ENCODE results near the gene SSBP3.

SSBP3 gene

DNA sequence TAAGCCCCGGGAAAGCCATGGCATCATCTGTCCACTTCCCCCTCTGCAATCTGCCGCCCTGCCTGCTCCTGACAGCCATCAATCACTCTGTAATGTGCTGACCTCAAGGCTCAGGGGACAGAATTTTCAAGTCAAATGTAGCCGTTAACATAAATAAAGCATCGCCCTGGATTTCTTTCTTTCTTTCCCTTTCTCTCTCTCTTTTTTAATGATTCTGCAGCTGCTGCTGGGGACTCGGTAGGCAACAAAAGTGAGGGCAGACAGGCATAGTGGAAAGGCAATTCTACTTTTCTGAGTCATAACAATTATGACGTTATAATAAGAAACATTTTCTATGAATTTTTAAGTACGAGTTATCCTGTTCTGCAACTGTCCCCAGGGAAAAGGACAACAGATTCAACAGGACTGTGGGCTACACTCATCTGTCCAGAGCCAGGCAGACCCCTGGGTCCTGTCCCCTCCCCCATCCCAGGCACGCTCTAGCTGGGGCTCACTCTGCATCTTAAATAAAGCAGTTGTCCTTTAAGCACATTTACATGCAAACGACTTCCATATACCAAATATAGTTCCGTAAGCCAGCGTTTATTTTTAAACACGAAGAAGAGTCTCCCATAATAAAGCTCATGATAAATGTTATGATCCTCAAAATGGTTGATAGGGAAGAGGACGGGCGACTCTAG is 78.7 kb downstream of the SSBP3 start:
- DNase-seq: no peak

DNA sequence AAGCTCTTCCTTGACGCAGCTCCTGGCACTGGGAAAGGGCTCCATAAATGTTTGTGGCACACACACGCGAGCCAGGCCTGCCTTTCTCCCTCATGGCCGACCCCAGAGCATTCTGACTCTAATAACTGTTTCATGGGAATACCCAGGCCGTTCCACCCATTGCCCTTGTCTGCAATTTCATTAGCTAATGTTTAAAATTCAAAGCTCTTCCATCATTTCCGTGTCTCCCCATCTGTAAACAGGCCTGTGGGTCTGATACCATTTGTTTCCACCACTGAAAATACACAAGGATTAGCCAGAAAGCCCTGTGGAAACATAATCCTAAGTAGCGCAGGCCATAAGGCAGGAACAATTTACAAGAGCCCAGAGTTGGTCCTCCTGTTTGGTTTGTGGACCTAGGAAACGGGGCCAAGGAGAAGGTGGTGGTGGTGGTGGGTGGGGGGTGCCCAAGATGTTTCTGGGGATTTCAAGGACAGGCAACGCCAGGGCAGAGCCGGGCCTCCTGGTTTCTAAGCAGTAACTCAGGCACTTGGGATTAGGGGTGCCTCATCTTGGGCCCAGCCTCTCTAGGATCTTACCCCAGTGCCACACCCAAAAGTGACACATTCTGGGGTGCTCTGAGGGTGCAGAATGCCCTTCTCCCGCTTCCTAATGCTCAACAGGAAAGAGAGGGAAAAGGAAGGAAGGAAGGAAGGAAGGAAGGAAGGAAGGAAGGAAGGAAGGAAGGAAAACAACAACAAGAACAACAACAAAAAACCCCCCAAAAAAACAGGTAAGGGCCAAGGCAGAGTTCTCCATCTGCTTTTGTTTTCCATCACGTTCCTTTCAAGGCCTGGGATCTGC is 79.4 kb downstream of the SSBP3 start:
- no peak for DNase-seq

DNA sequence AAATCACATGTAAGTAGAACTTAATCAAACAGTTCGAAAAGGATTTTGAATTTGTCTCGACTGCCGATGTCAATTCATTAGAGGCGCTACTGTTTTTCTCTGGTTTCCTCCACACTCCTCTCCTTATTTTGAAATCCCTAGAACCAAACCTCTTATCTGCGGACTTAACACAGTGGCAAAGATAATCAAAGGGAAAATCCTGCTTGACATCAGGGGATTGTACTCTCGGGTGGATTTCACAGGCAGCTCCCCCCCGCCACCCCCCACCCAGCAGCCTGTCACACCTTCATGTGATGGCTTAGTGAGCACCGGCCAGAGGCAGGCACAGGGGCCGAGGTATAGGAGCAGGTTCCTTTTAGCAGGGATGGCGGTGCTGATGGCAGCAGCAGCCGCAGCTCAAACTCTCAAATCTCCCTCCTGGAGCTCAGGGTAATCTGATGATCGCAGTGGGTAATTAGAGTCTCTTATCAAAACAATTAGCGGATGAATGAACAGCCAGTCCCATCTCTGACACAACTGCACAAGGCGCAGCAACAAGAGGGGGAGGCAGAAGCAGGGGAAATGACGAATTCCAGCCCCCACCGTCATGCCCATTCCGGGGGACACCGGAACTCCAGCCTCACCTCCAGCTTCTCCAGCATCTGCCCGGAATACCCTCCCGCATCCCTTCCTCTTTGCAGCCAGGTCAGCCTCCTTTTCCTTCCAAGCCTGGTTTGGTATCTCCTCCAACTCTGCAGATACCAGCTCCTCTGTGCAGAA is 80.3 kb downstream of the SSBP3 start:
- DNase-seq: no peak

DNA sequence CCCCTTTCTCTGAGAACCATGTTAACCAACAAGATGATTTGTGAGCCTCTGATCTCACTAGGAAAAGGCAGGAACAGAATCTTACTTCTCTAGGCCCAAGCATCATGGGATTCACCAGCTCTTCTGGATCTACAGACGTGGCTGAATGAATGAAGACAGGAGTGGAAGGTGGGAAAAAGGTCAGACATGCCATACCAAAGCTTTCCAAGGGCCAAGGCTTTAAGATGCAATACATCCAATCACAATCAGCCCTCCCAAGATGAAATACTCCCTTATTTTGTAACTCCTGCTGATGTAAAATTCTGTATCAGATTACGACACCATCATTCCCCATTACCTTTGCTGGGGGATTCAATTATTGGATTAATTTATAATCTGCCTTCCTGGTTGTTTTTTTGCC is 80.9 kb downstream of the SSBP3 start:
- no peak for DNase-seq

DNA sequence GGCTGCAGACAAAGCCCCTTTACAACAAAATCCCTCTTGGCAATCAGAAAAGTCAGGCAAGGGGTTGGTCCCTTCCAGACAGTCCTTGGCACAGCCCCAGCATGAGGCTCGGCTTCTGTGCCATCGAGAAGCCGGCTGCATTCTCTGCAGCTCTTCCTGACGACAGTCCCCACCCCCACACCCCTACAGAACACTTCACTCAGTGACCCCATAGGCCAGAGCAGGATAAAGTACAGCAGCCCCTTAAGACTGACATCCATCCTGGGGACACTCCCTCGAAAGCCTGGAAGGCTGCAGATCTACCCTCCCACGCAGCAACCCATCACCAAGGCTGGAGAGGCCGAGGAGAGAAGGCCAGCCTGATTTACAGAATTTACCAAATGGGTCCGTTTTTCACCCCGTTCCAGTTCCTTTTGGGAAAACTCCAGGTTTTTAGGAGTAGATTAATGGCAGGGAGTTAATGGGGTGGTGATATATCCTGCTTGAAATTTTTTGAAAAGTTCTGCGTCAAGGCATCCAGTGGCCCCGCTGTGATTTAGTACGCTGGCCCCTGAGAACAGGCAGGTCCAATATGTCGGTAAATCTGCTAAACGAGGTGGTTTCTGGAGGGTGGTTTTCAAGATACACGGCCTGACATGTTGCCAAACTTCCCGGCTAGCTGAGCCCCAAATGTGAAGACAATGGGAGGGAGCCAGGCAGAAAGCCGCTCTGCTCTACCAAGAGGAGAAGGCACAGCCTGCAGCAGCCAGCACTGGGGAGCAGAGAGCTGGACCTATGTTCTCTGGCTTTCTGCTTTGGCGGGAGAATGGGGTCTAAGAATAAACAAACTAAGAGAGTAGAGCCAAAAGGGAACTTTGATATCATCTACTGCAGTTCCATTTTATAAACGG is 81.7 kb downstream of the SSBP3 start:
- DNase-seq: no peak

DNA sequence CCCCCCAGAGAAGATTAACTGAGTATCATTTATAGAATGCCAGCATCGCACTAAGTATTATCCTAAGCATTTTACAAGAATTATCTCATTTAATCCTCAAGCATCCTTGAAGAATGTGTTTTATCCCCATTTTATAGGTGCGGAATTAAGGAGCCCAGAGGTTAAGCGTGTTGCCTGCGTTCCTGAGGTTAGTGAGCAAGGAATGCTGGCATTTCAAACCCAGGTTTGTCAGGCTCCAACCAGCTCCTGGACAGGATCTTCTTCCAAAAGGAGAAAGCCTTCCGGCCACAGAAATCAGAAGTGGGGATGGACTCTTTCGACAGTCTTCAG is 82.3 kb downstream of the SSBP3 start:
- no peak for DNase-seq

DNA sequence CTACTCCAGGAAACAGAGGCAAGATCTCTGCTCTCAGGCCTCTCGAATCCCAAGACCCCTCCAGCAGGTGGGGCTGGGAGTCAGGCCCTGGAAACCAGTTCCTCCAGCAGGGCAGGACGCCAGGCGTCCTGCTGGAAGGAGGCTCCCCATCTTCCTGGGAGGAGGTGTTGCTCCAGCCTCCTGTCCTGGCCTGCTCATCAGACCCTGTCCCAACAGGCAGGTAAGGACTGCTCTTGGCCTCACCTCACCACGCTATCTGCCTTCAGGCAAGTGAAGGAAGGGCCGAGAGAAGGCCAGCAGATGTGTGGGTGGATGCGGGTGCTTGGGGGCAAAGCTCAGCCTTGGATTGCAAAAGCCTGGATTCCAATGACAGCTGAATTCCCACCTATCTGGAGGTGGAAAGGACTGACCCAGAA is 82.9 kb downstream of the SSBP3 start:
- no peak for DNase-seq

DNA sequence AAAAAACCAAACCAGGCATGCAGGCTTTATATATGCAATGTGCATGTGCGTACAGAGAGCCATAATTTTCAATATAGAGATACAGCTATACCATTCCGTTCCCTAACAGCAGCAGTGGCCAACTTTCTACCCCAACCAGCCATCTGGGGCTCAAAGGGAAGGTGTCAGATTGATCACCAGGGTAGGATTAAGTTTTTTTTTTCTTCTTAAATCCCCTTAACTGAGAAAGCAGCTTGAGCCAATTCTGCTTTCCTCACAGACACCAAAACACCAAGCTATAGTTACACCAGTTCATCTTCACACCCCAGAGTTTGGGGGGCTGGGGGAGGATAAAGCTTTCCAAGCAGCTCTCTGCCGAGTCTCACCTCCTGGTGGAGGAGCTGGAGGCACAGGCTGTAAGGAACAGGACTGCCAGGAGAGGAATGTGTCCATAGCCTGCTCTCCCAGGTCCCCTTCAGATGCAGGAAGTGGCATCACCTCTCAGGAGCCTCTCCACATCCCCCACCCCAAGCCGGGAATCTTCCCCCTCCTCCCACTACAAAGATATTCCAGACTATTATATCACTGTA is 87.9 kb downstream of the SSBP3 start:
- no peak for DNase-seq

DNA sequence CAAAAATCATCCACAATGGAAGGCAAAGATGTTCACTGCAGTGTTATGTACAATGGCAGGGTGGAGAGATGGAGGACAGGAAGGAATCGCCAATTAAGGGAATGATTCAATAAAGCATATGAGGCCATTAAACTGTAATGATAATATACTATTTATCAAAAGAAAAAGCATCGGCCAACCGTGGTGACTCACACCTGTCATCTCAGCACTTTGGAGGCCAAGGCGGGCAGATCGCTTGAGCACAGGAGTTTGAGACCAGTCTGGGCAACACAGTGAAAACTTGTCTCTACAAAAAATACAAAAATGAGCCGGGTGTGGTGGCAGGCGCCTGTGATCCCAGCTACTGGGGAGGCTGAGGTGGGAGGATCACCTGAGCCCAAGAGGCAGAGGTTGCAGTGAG is 89.1 kb downstream of the SSBP3 start:
- DNase-seq: no peak

DNA sequence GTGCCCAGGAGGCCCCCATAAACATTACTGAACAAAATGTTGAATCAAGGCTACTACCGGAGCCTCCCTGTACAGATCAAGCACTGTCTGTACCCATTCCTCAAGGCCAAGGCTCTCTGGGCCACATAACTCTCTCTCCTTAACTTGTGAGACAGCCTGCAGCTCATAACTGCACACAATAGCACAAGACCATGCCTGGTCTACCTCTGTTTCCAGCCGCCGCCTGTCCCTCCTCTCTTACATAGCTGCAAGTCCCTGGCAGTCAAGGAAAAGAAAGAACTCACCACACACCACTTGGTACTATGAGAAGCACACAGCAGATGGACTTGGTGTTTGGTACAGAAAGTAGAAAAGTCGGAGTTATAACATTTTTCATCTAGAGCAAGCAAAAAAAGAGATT is 91.1 kb downstream of the SSBP3 start:
- DNase-seq: no peak

DNA sequence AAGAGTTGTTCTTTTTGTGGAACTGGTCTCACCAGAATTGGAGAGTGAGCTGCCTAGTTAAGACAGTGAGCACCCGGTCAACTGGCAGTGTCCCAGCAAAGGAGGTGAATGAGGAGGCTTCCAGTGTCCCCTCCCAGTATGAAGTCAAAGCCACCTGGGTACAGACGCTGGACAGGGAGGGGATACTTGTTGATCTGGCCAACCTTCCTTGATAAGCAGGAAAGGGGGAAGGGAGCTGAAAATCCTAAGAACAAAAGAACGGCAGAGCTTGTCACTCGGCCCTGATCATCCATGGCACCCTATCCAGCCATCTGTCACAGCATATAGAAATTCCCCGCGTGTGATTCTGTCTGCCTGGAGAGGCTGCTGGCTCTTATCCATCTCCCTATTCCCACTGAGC is 91.5 kb downstream of the SSBP3 start:
- no peak for DNase-seq

DNA sequence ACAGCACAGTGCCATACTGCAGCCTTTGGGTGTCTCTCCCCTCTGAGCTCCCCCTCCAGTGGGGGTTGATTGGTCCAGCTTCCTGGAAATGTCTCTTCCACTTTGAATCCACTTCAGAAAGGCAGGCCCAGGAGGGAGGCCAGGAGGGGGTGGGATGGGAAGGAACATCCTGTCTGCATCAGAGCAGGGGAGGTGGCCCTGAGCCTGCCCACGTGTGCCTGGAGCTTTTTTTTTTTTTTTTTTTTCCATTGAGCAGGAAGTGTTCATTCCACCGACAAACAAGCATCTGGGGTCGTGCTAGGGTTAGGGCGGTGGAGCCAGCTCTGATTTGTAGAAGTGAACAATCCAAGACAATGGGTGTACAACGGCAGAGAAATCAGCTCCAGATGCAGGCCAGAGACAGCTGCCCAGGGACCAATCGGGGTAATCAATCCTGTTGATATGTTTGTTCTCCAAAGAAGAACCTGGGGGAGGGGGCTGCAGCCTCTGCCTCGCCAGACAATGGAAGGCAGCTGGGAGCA is 93.3 kb downstream of the SSBP3 start:
- no peak for DNase-seq

DNA sequence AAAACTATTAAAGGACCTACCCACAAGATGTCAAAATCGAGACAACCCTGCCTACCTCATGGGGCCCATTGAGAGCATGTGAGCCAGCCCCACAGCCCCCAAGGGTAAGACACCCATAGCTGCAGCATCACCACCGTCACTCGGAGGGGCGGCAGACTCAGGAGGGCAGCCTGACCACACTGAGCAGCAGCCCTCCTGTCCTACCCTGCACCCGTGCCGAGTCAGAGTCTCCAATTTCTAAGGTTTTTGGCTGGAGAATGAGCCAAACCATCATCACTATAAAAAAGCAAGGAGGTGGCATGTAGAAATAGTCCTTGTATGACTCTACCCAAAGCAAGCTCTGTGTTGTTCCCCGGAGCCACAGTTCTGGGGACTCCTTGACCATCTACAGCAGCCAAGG is 94.7 kb downstream of the SSBP3 start:
- DNase-seq: no peak

DNA sequence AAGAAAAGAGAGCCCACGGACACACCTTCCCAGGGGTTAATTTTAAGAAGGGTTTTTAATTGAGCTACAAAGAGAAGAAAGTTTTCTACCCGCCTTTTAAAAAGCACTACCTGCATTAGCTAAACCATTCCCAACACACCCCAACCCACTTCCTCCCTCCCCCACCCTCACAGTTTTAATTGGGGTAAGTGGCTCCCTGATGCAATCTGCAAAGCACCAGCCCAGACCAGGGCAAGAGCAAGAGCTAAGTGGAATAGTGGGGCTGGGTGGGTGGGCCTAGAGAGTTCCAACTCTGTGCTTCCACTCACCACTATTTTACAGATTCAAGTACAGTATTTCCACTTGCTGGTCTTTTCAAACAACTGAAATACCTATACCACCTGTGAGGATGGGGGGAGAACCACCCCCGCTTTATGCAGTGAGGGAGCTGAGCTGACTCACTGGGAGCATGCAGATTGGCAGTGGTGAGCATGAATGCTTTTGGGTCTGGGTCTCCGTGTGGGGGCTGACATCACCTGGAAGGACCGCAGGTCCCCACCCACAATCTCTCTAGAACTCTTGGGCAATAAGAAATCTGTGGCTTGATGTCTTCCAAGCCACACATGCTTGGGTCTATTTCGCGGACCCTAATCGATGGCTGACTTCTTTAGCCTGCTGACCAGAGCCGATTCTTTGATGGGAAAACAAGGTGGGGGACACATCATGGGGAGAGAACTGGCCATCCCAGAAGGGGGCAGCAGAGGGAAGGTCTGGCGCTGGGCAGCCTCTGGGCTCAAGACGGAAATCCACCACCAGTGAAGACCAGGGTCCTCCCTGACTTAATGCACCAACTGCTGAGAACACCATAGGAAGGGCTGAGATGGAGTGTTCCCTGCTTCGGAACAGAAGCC is 95.5 kb downstream of the SSBP3 start:
- peak; percentile 29 for DNase-seq

DNA sequence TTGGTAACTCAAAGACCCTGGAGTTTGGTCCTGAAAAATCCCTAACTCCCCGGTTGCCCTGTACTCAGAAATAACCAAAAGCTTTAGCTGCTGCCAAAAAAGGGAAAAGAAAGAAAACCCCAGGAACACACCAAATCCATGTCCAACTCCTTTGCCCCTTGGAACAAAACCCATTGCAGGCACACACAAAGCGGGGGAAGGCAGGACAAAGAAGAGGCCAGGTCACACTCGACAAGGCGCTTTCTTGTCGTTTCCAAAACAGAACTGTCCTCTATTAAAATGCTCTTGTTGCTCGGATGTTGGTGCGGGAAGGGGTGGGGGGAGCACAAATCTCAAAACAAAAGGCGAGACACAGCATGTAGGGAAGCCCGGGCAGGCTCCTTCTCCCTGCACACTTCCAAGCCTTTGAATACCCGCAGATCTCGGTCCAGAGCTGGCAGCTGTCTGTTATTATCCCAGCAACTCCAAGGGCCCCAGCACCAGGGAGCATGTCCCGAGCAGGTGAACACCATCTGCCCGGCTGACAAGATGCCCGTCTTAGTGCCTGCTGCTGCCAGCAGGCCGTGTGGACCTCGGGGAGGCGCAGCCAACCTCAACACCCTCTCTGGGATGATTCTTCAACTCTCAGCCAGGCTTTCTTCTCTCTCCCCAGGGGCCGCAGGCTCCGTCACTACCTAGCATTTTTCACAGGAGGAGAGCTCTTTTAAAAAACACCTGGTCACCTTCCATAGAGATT is 96.4 kb downstream of the SSBP3 start:
- DNase-seq: peak; percentile 55

DNA sequence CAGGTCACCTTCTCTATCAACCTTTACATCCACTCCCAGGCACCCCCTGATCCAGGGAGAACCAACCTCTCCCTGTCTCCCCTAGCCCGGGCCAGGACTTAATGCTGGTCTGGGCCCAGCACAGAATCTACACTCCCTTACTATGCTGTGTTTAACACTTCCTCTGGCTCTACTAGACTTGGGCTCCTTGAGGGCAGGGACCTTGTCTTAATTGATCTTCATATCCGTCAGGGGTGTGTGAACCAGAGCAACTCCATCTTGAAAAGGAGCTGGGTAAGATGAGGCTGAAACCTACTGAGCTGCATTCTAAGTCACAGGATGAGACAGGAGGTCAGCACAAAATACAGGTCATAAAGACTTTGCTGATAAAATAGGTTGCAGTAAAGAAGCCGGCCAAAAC is 98.9 kb downstream of the SSBP3 start:
- DNase-seq: no peak

DNA sequence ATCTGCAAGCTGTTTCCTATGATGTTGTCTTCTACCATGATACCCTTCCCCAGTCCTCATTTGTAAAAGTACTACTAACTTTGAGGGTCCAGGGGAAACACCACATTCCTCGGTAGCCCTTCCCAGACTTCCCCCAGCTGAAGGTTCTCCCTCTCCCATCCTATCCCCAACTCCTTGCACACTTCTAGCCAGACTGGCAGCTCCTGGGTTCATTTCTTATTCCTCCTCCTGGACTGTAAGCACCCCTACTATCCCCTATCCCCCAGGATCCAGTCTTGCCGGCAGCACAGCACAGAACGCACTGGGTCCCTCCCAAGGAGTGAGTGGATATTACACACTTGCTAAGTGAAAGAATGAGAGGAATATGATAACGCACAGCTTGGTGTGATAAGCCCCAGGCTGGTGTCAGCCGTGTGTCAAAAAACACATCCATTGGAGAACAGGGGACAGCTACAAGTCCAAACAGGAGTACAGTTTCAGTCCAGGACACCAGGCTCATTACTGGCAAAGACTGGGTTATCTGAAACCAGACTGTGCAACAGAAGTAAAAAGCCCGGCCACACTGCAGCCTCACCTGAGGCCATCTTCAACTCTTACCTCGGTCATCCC is 100.2 kb downstream of the SSBP3 start:
- no peak for DNase-seq

DNA sequence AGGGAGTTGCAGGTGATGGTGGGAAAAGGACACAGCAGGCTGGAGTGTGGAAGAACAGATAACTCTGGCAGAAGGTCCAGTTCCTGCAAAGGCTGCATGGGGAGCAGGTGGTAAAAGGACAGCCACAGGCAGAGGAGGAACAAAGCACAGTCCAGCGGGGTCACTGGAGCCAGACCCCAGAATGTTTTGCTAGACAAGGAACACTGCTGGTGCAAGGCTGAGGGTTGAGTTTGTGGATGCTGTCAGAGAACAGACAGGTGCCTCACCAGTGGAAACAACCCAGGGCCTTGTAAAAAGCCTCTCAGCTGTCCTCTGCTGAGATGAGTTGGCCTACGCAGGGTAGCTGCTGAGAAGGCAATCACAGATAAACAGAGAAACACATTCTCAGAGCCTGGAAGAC is 101.7 kb downstream of the SSBP3 start:
- DNase-seq: no peak

DNA sequence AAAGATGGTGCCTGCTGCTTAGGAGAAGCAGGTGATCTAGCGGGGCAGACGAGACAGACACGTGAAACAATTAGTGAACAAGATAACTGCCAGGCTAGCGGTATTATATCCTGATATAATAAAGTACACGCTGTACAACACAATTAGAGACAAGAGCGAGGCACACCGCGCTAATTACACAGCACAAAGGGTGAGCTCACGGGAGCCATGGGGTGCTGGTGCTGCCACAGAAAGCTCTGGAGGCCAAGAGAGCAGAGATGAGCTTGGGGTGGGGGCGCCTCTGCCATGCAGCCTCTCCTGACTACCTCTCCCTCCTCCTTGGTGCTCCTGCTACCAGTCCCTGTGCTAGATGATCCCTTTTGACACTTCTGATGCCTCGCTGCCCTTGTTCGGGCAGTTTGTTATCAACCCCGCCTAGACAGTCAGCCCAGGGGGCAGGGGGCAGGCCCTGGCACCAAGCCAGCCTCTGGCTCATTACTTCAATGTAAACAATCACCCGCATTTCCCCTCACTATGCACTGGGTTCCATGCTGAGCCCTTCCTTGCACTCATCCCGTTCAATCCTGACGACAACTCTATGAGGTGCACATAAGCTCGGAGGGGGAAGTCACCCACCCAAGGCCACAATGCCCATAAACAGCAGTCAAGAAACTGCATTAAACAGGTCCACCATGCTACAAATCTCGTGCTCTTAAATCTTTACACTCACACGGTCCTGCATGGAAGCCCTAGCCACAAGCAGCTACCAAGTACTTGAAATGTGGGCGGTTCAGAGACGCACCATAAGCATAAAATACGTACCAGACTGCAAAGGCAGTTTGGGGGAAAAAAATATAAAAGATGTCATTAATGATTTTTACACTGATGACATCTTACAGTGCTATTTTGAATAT is 103.0 kb downstream of the SSBP3 start:
- peak; percentile 89 for DNase-seq

Measured in NCI-H510A treated with DMSO at 0.1 percent for 48 hours (cell line).